Brain microvascular endothelial cell (primary cell): ENCODE data around the gene CISD1.
A peak's percentile ranks its signal among the peaks of the same experiment; 100 is the strongest.

Experiments
- DNase-seq: peaks from one replicate; pipeline ENCODE4 v3.0.0-alpha.2; 2020
- H3K27ac ChIP-seq: fragments of 250-450 bp; sonication (Bioruptor Pico); 2 replicates; pipeline ENCODE4 v1.5.1; 2020; ENCODE audit warnings: mild to moderate bottlenecking, moderate library complexity
- H3K27me3 ChIP-seq: fragments of 250-450 bp; sonication (Bioruptor Pico); replicated peaks from 2 replicates; pipeline ENCODE4 v1.5.1; 2020; ENCODE audit warnings: mild to moderate bottlenecking
- H3K36me3 ChIP-seq: fragments of 250-450 bp; sonication (Bioruptor Pico); replicated peaks from 2 replicates; pipeline ENCODE4 v1.5.1; 2020; ENCODE audit warnings: mild to moderate bottlenecking
- H3K4me3 ChIP-seq: 2 replicates; pipeline ENCODE4 v1.5.1; 2011; ENCODE audit warnings: low read depth, mild to moderate bottlenecking, control low read depth, low read length, moderate library complexity
- CTCF ChIP-seq: IDR thresholded peaks from 2 replicates; pipeline ENCODE4 v1.5.1; 2011; ENCODE audit warnings: low read depth, mild to moderate bottlenecking, moderate library complexity, low read length, control low read depth, inconsistent platforms; ENCODE audit errors: missing control alignments
- in situ Hi-C: cut with HindIII; loops from 2 replicates; pipeline ENCODE4 v1.10.0; 2017; ENCODE audit warnings: low sequenced_read_pairs, low pct_ligation_motif_present

Gene CISD1

GRCh38 chr10:58334817-58335305 lies 65.9 kb downstream of the CISD1 start, which contains the start of gene UBE2D1:
UBE2D1 (plus strand) TSS chr10:58335006; CDS start chr10:58335202, 196 bp downstream.
- in situ Hi-C loops = no loop called here
- TF ChIP-seq CTCF = peak; percentile 16
- peak within 1 kb of the TSS; percentile 42 for H3K27ac ChIP-seq
- no peaks in the 10 kb centered on the region for H3K36me3 ChIP-seq
- no peaks in the 10 kb centered on the region for H3K27me3 ChIP-seq
- peak; percentile 62 for DNase-seq
- H3K4me3 ChIP-seq = peak within 1 kb of the TSS; percentile 83

GRCh38 chr10:58335306-58336005 lies 66.5 kb downstream of the CISD1 start:
- DNase-seq = peak; percentile 20
- Histone ChIP-seq H3K4me3 (peak overlapping the region; percentile 83), H3K27ac (peak overlapping the region; percentile 42), H3K36me3 (no peaks in the 10 kb centered on the region), H3K27me3 (no peaks in the 10 kb centered on the region)
- no peak for TF ChIP-seq CTCF
- in situ Hi-C loops = no loop called here

- no peak for DNase-seq
- no peaks in the 10 kb centered on the region for H3K27me3 ChIP-seq
- no peak for TF ChIP-seq CTCF
- no peaks in the 10 kb centered on the region for H3K36me3 ChIP-seq
- H3K27ac ChIP-seq = no peak overlapping the region
- in situ Hi-C loops = no loop called here
- H3K4me3 ChIP-seq = no peak overlapping the region
Measured at GRCh38 chr10:58336242-58336641, 67.3 kb downstream of the CISD1 start.
